RWPE1 (cell line): ENCODE measurements around the gene C1QL3.

Source experiments
- CTCF ChIA-PET: fragments of 350-600 bp; sonication (Branson Sonifier 250); formaldehyde crosslinking; extraction: SDS; loops from one replicate; lab custom pipeline; 2021; lab: Yijun Ruan, JAX
- POLR2A ChIA-PET: fragments of 400-600 bp; formaldehyde crosslinking; extraction: SDS; loops from one replicate; lab custom pipeline; 2020; ENCODE audit warnings: antibody characterized with exemption; ENCODE audit not compliant: low non-redundant PET; lab: Yijun Ruan, JAX
- DNase-seq: peaks from one replicate; pipeline ENCODE4 v3.0.0; 2012; ENCODE audit warnings: low spot score
- H3K27ac ChIP-seq: fragments of 450-650 bp; 2 replicates; pipeline ENCODE4 v1.5.1; 2017
- TF ChIP-seq, protein P1 (sequence below): fragments of 450-650 bp; conservative IDR thresholded peaks from 2 replicates; pipeline ENCODE4 v1.5.1; 2017; ENCODE audit warnings: low read depth, mild to moderate bottlenecking

The C1QL3 gene

GRCh38 chr10:16521311-16522016 is at the start of gene C1QL3:
TSS of gene C1QL3 (minus strand) at chr10:16521879. CDS start at chr10:16521065, 814 bp downstream.
- no peak for DNase-seq
- no peak within 1 kb of the TSS for H3K27ac ChIP-seq
- CTCF ChIA-PET, result interaction anchor here (0.6 to 0.7 kb wide), 3 partner anchors 24 to 685 kb away, joined by 4 to 6 read pairs (median 4); no protein-coding TSS in a partner anchor
- POLR2A ChIA-PET, result no interaction called here
- TF ChIP-seq, protein P1, sequence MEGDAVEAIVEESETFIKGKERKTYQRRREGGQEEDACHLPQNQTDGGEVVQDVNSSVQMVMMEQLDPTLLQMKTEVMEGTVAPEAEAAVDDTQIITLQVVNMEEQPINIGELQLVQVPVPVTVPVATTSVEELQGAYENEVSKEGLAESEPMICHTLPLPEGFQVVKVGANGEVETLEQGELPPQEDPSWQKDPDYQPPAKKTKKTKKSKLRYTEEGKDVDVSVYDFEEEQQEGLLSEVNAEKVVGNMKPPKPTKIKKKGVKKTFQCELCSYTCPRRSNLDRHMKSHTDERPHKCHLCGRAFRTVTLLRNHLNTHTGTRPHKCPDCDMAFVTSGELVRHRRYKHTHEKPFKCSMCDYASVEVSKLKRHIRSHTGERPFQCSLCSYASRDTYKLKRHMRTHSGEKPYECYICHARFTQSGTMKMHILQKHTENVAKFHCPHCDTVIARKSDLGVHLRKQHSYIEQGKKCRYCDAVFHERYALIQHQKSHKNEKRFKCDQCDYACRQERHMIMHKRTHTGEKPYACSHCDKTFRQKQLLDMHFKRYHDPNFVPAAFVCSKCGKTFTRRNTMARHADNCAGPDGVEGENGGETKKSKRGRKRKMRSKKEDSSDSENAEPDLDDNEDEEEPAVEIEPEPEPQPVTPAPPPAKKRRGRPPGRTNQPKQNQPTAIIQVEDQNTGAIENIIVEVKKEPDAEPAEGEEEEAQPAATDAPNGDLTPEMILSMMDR, result no peak

- CTCF ChIA-PET, result no interaction called here
- POLR2A ChIA-PET, result no interaction called here
- no peak for DNase-seq
- no peak overlapping the region for H3K27ac ChIP-seq
- TF ChIP-seq, protein P1, result no peak
Observed at GRCh38 chr10:16570731-16571130, 49.1 kb upstream of the C1QL3 start.

- CTCF ChIA-PET, result no interaction called here
- TF ChIP-seq, protein P1, result no peak
- POLR2A ChIA-PET, result no interaction called here
- no peak overlapping the region for H3K27ac ChIP-seq
- DNase-seq, result no peak
Observed at GRCh38 chr10:16566202-16566805, 44.6 kb upstream of the C1QL3 start.

GRCh38 chr10:16565604-16566003 is 43.9 kb upstream of the C1QL3 start:
- H3K27ac ChIP-seq, result no peak overlapping the region
- no peak for DNase-seq
- TF ChIP-seq, protein P1, result no peak
- ChIA-PET CTCF (no interaction called here), POLR2A (no interaction called here)

GRCh38 chr10:16562891-16563290 is 41.2 kb upstream of the C1QL3 start:
- no peak for DNase-seq
- POLR2A ChIA-PET, result no interaction called here
- CTCF ChIA-PET, result no interaction called here
- no peak overlapping the region for H3K27ac ChIP-seq
- TF ChIP-seq, protein P1, result no peak

DNA sequence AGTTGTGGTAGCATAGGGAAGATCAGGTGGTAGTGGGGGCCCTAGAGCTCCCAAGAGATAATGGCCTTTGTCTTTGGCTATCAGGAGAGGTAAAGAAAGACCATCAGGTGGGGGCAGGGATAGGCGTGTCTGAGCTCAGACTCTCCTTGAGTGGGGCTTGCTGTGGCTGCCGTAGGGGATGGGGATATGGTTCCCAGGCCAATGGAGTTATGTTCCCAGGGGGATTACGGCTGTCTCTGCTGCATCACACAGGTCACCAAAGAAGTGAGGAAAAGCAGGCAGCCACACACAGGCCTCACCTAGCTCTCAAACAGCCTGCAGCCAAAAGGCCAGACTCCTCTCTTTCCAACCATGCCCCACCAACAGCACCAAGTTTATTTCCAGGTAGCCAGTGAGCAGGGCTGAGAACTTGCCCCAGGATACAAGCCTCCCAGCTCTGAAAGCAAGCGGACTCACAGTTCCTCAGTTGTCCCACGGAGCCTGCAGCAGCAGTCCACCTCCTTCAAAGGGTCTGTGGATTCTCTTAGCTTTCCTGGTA is 37.6 kb upstream of the C1QL3 start:
- no peak for DNase-seq
- H3K27ac ChIP-seq, result no peak overlapping the region
- TF ChIP-seq, protein P1, result no peak
- ChIA-PET POLR2A (no interaction called here), CTCF (no interaction called here)
